GM18868 (cell line): Measurements from ENCODE around the gene AFDN.
"Not testable (repeated sequence)": the region's sequence is repeated elsewhere in the genome, so short reads cannot be mapped to it uniquely, and the experiment has no call there.

Experiments
- ATAC-seq: cut with Tn5 transposase; IDR thresholded peaks from one replicate; pipeline ENCODE4 v1.9.1; 2021; ENCODE audit warnings: mild to moderate bottlenecking, moderate library complexity; ENCODE audit not compliant: unreplicated experiment

Gene AFDN

GRCh38 chr6:167973148-167973885 lies 146.6 kb downstream of the AFDN start:
- no peak for ATAC-seq

- no peak for ATAC-seq
These were observed 148.1 kb downstream of the AFDN start for GRCh38 chr6:167974640-167975344.

GRCh38 chr6:167975458-167975857 lies 148.7 kb downstream of the AFDN start:
- no peak for ATAC-seq

- ATAC-seq, result not testable (repeated sequence)
These were observed 149.5 kb downstream of the AFDN start for GRCh38 chr6:167976116-167976657.

- no peak for ATAC-seq
These were observed 150.0 kb downstream of the AFDN start for GRCh38 chr6:167976708-167977107.

GRCh38 chr6:167977717-167978467 lies 151.2 kb downstream of the AFDN start:
- ATAC-seq, result no peak

GRCh38 chr6:167978607-167979006 lies 151.9 kb downstream of the AFDN start:
- ATAC-seq, result no peak

- ATAC-seq, result no peak
These were observed 152.9 kb downstream of the AFDN start for GRCh38 chr6:167979436-167980139.

- no peak for ATAC-seq
These were observed 154.3 kb downstream of the AFDN start for GRCh38 chr6:167980911-167981580.

GRCh38 chr6:167981916-167982462 lies 155.3 kb downstream of the AFDN start:
- no peak for ATAC-seq

- ATAC-seq, result no peak
These were observed 157.5 kb downstream of the AFDN start for GRCh38 chr6:167984144-167984719.

GRCh38 chr6:167984876-167985604 lies 158.3 kb downstream of the AFDN start:
- ATAC-seq, result no peak

- ATAC-seq, result no peak
These were observed 159.3 kb downstream of the AFDN start for GRCh38 chr6:167985911-167986595.

- no peak for ATAC-seq
These were observed 160.9 kb downstream of the AFDN start for GRCh38 chr6:167987396-167988153.

- ATAC-seq, result no peak
These were observed 161.4 kb downstream of the AFDN start for GRCh38 chr6:167988154-167988495.

GRCh38 chr6:167988945-167989841 lies 162.5 kb downstream of the AFDN start:
- no peak for ATAC-seq
